Spleen (tissue), 11 donors: ENCODE results near the gene TMTC2. TPM values are rescaled to one million over a fixed set of nuclear protein-coding genes. Genes with fewer than 3 reads are reported as not detected.

ENCODE experiments used
- DNase-seq: peaks from one replicate; pipeline ENCODE4 v3.0.0-alpha.2; 2020
- H3K27ac ChIP-seq, 8 donors: fragments of 200-600 bp; sonication (generic) in 7 of 8; 1 replicate in 4 of 8; 2 replicates in 4 of 8; pipeline versions ENCODE4 v1.5.0 to v1.8.0; 2016 to 2021; ENCODE audit warnings: inconsistent platforms in 4 of 8, mild to moderate bottlenecking in 4 of 8, moderate library complexity in 1 of 8
- H3K27me3 ChIP-seq, 7 donors: fragments of 200-600 bp; sonication (generic) in 6 of 7; replicated peaks in 1 of 7; 1 replicate in 4 of 7; 2 replicates in 3 of 7; pipeline versions ENCODE4 v1.5.0 to v1.8.0; 2016 to 2021; ENCODE audit warnings: inconsistent platforms in 3 of 7, mild to moderate bottlenecking in 1 of 7
- H3K36me3 ChIP-seq, 6 donors: fragments of 200-600 bp; sonication (generic) in 5 of 6; 1 replicate in 4 of 6; 2 replicates in 2 of 6; pipeline versions ENCODE4 v1.5.0 to v1.8.0; 2016 to 2021; ENCODE audit warnings: inconsistent platforms in 2 of 6
- H3K4me1 ChIP-seq, 6 donors: fragments of 200-600 bp; sonication (generic) in 5 of 6; 1 replicate in 3 of 6; 2 replicates in 3 of 6; pipeline versions ENCODE4 v1.5.0 to v1.8.0; 2016 to 2021; ENCODE audit warnings: inconsistent platforms in 3 of 6
- H3K4me3 ChIP-seq, 8 donors: fragments of 200-600 bp; sonication (generic) in 7 of 8; 1 replicate in 4 of 8; 2 replicates in 4 of 8; pipeline versions ENCODE4 v1.5.0 to v1.8.0; 2016 to 2021; ENCODE audit warnings: inconsistent platforms in 4 of 8, mild to moderate bottlenecking in 4 of 8, moderate library complexity in 2 of 8
- H3K9me3 ChIP-seq, 8 donors: fragments of 200-600 bp; sonication (generic) in 7 of 8; 1 replicate in 4 of 8; 2 replicates in 4 of 8; pipeline versions ENCODE4 v1.5.0 to v1.8.0; 2016 to 2021; ENCODE audit warnings: inconsistent platforms in 4 of 8
- CTCF ChIP-seq, 11 experiments: fragments of 200-600 bp in 7 of 11; fragments of 450-650 bp in 4 of 11; sonication (generic) in 4 of 11; IDR thresholded peaks in 8 of 11; conservative IDR thresholded peaks in 3 of 11; 1 replicate in 7 of 11; 2 replicates in 4 of 11; pipeline versions ENCODE4 v1.4.0 to v1.8.0; 2016 to 2021; ENCODE audit warnings: antibody characterized with exemption in 11 of 11, inconsistent platforms in 4 of 11, mild to moderate bottlenecking in 1 of 11
- POLR2A ChIP-seq, 3 donors: fragments of 450-650 bp; IDR thresholded peaks; one replicate each; pipeline ENCODE4 v1.5.1; 2017; ENCODE audit warnings: antibody characterized with exemption in 3 of 3, mild to moderate bottlenecking in 1 of 3
- POLR2AphosphoS5 ChIP-seq, 3 donors: sonication (generic); formaldehyde crosslinking; IDR thresholded peaks; one replicate each; pipeline ENCODE4 v1.5.1; 2017; ENCODE audit warnings: antibody characterized with exemption in 3 of 3
- WGBS, 5 donors: extraction: QIAGEN DNeasy Blood & Tissue Kit in 3 of 5; methylation state at CpG; one replicate each; pipeline versions ENCODE4 v1.1.5 to v1.1.7; 2013 to 2018; 5-methylcytosine and 5-hydroxymethylcytosine counted together
- intact Hi-C: fragments of 100-400 bp; cut with DNase I; formaldehyde crosslinking; loops from one replicate; pipeline ENCODE4 v1.15.0; 2023; ENCODE audit warnings: low total_unique reads
- polyA plus RNA-seq, 3 donors: library from polyadenylated mRNA; stranded (reverse); fragments of 200-250 nt; gene quantifications; one replicate each; pipeline ENCODE4 v1.2.1, GENCODE V29; 2013
- total RNA-seq, 7 donors: library from RNA; depleted of rRNA in 3 of 7; stranded (reverse); fragments of >200 nt in 3 of 7; fragmentation: NEBNext Ultra II Directional in 4 of 7; extraction: Animal tissue kit (Norgen Biotek cat#: 25700) in 4 of 7; gene quantifications; one replicate each; pipeline versions ENCODE4 v1.1.0 to v1.2.1, GENCODE V29; 2016 to 2021
- donor health status: healthy with polysubstance abuse.
- donor health status: DM: no; HTN: no; CAD: no; lungs with moderate emphysema.
- donor health status: DM: no; HTN: no; CAD: no.
- donor health status: Bipolar disorder and iron deficiency.
- donor health status: healthy.
- donor health status: DM: no; HTN: no; CAD: no.
- donor health status: DM: yes; HTN: yes; CAD: no.

TMTC2 gene
- total and polyA plus RNA-seq, 10 donors = 0.74 to 8.5 (median 4.0) TPM

- DNase-seq = no peak
- H3K27me3 ChIP-seq = no peaks in the 10 kb centered on the region
- no peaks in the 10 kb centered on the region for H3K4me1 ChIP-seq
- H3K27ac ChIP-seq = no peak overlapping the region
- H3K4me3 ChIP-seq = no peak overlapping the region
- no peaks in the 10 kb centered on the region for H3K9me3 ChIP-seq
- TF ChIP-seq CTCF (IDR thresholded peaks at IDR 0.05 in 8 of 11, conservative IDR thresholded peaks at IDR 0.05 in 3 of 11) (no peak), POLR2AphosphoS5 (IDR thresholded peaks at IDR 0.05) (no peak), POLR2A (IDR thresholded peaks at IDR 0.05) (no peak)
- no peaks in the 10 kb centered on the region for H3K36me3 ChIP-seq
- intact Hi-C loops = no loop called here
These were observed 311.8 kb downstream of the TMTC2 start for GRCh38 chr12:82998509-82998908.

- 44 to 47% (median 46%) methylated on average over 2 of the region's 2 CpGs for WGBS, 5 donors
- H3K4me3 ChIP-seq = no peak overlapping the region
- intact Hi-C loops = no loop called here
- no peak for DNase-seq
- peaks cover 0 to 9% (median 2%) of the 10 kb centered on the region in 8 donors for H3K9me3 ChIP-seq
- H3K4me1 ChIP-seq = no peaks in the 10 kb centered on the region
- H3K27ac ChIP-seq = no peak overlapping the region
- H3K36me3 ChIP-seq = no peaks in the 10 kb centered on the region
- TF ChIP-seq POLR2AphosphoS5 (IDR thresholded peaks at IDR 0.05) = no peak
- TF ChIP-seq POLR2A (IDR thresholded peaks at IDR 0.05) = no peak
- no peak for TF ChIP-seq CTCF (IDR thresholded peaks at IDR 0.05 in 8 of 11, conservative IDR thresholded peaks at IDR 0.05 in 3 of 11)
- no peaks in the 10 kb centered on the region for H3K27me3 ChIP-seq
These were observed 316.3 kb downstream of the TMTC2 start for GRCh38 chr12:83003026-83003425.

- TF ChIP-seq CTCF (IDR thresholded peaks at IDR 0.05 in 8 of 11, conservative IDR thresholded peaks at IDR 0.05 in 3 of 11) (no peak), POLR2A (IDR thresholded peaks at IDR 0.05) (no peak), POLR2AphosphoS5 (IDR thresholded peaks at IDR 0.05) (no peak)
- H3K27ac ChIP-seq = no peak overlapping the region
- H3K9me3 ChIP-seq = peaks cover 0 to 36% (median 24%) of the 10 kb centered on the region in 8 donors
- peaks cover 0 to 10% (median 0%) of the 10 kb centered on the region in 6 donors for H3K36me3 ChIP-seq
- H3K4me3 ChIP-seq = no peak overlapping the region
- H3K4me1 ChIP-seq = no peaks in the 10 kb centered on the region
- 80 to 94% (median 86%) methylated on average over 6 of the region's 6 CpGs for WGBS, 5 donors
- H3K27me3 ChIP-seq = no peaks in the 10 kb centered on the region
- DNase-seq = no peak
- intact Hi-C loops = no loop called here
These were observed 319.0 kb downstream of the TMTC2 start for GRCh38 chr12:83005534-83006197.

GRCh38 chr12:83008703-83009102, 322.0 kb downstream of the TMTC2 start:
- no peak overlapping the region for H3K27ac ChIP-seq
- WGBS, 5 donors = 54 to 59% (median 55%) methylated on average over 3 of the region's 3 CpGs
- no peak for DNase-seq
- H3K27me3 ChIP-seq = no peaks in the 10 kb centered on the region
- TF ChIP-seq CTCF (IDR thresholded peaks at IDR 0.05 in 8 of 11, conservative IDR thresholded peaks at IDR 0.05 in 3 of 11) (no peak), POLR2AphosphoS5 (IDR thresholded peaks at IDR 0.05) (no peak), POLR2A (IDR thresholded peaks at IDR 0.05) (no peak)
- intact Hi-C loops = no loop called here
- no peak overlapping the region for H3K4me3 ChIP-seq
- H3K36me3 ChIP-seq = peaks cover 0 to 10% (median 0%) of the 10 kb centered on the region in 6 donors
- H3K4me1 ChIP-seq = no peaks in the 10 kb centered on the region
- H3K9me3 ChIP-seq = peaks cover 0 to 43% (median 28%) of the 10 kb centered on the region in 8 donors
